Central memory CD8-positive, alpha-beta T cell (primary cell): ENCODE measurements around the gene LTK.

Experiments
- ATAC-seq: fragments of 150-1000 bp; cut with Tn5 transposase; replicated peaks from 2 replicates; pipeline ENCODE4 v1.10.0; 2022; ENCODE audit warnings: mild to moderate bottlenecking, moderate FRiP score, moderate number of reproducible peaks; ENCODE audit not compliant: poor library complexity, severe bottlenecking; ENCODE audit errors: extremely low read depth
- DNase-seq, 2 donors: peaks; one replicate each; pipeline ENCODE4 v3.0.0; 2021; ENCODE audit warnings: low spot score in 2 of 2
- H3K27ac Mint-ChIP-seq: one replicate; pipeline ENCODE4 v1.8.0; 2022; ENCODE audit warnings: low read depth, mild to moderate bottlenecking, moderate library complexity, mixed read lengths
- H3K27me3 Mint-ChIP-seq: one replicate; pipeline ENCODE4 v1.8.0; 2022; ENCODE audit warnings: mixed read lengths
- H3K36me3 Mint-ChIP-seq: one replicate; pipeline ENCODE4 v1.8.0; 2022; ENCODE audit warnings: mild to moderate bottlenecking, moderate library complexity, mixed read lengths; ENCODE audit not compliant: insufficient read depth
- H3K4me1 Mint-ChIP-seq: one replicate; pipeline ENCODE4 v1.8.0; 2022; ENCODE audit warnings: mixed read lengths
- H3K4me3 Mint-ChIP-seq: one replicate; pipeline ENCODE4 v1.8.0; 2022; ENCODE audit warnings: mild to moderate bottlenecking, moderate library complexity, mixed read lengths
- H3K9me3 Mint-ChIP-seq: one replicate; pipeline ENCODE4 v1.8.0; 2022; ENCODE audit warnings: mixed read lengths

Gene LTK

GRCh38 chr15:41501931-41502794 lies 11.5 kb downstream of the LTK start:
- DNase-seq (no peak), ATAC-seq (peak; percentile 72)
- Mint-ChIP-seq H3K27ac (no peak overlapping the region), H3K4me1 (peaks cover 13% of the 10 kb centered on the region), H3K9me3 (no peaks in the 10 kb centered on the region), H3K4me3 (peak overlapping the region; percentile 73), H3K27me3 (peaks cover 63% of the 10 kb centered on the region), H3K36me3 (peaks cover 2% of the 10 kb centered on the region)

- ATAC-seq (peak; percentile 60), DNase-seq (no peak)
- H3K27ac Mint-ChIP-seq: no peak overlapping the region
- H3K4me3 Mint-ChIP-seq: peak overlapping the region; percentile 73
- H3K27me3 Mint-ChIP-seq: peaks cover 71% of the 10 kb centered on the region
- H3K9me3 Mint-ChIP-seq: no peaks in the 10 kb centered on the region
- peaks cover 13% of the 10 kb centered on the region for H3K4me1 Mint-ChIP-seq
- peaks cover 2% of the 10 kb centered on the region for H3K36me3 Mint-ChIP-seq
Observed at GRCh38 chr15:41501191-41501917, 12.3 kb downstream of the LTK start.

- H3K9me3 Mint-ChIP-seq: no peaks in the 10 kb centered on the region
- no peak for DNase-seq
- ATAC-seq: no peak
Observed at GRCh38 chr15:41499109-41499851, 14.3 kb downstream of the LTK start.

GRCh38 chr15:41498657-41499056 lies 15.0 kb downstream of the LTK start:
- Mint-ChIP-seq H3K36me3 (no peaks in the 10 kb centered on the region), H3K4me3 (no peak overlapping the region), H3K4me1 (peaks cover 13% of the 10 kb centered on the region), H3K9me3 (no peaks in the 10 kb centered on the region), H3K27me3 (peaks cover 71% of the 10 kb centered on the region), H3K27ac (no peak overlapping the region)
- DNase-seq: no peak
- no peak for ATAC-seq

More at GRCh38 chr15:41499109-41499851, 14.3 kb downstream of the LTK start:
- no peaks in the 10 kb centered on the region for H3K36me3 Mint-ChIP-seq
- H3K27ac Mint-ChIP-seq: no peak overlapping the region
- H3K4me1 Mint-ChIP-seq: peaks cover 13% of the 10 kb centered on the region
- peaks cover 74% of the 10 kb centered on the region for H3K27me3 Mint-ChIP-seq
- H3K4me3 Mint-ChIP-seq: no peak overlapping the region

GRCh38 chr15:41495736-41496599 lies 17.7 kb downstream of the LTK start:
- no peak for ATAC-seq
- Mint-ChIP-seq H3K9me3 (no peaks in the 10 kb centered on the region), H3K36me3 (peaks cover 3% of the 10 kb centered on the region), H3K27ac (no peak overlapping the region), H3K4me3 (peak overlapping the region; percentile 64), H3K27me3 (peaks cover 64% of the 10 kb centered on the region), H3K4me1 (peaks cover 15% of the 10 kb centered on the region)
- DNase-seq: no peak

GRCh38 chr15:41494922-41495735 lies 18.5 kb downstream of the LTK start:
- peaks cover 60% of the 10 kb centered on the region for H3K27me3 Mint-ChIP-seq
- peaks cover 3% of the 10 kb centered on the region for H3K36me3 Mint-ChIP-seq
- H3K27ac Mint-ChIP-seq: no peak overlapping the region
- peaks cover 15% of the 10 kb centered on the region for H3K4me1 Mint-ChIP-seq
- DNase-seq (peak in 1 of 2 donors; percentile 41), ATAC-seq (no peak)
- H3K4me3 Mint-ChIP-seq: peak overlapping the region; percentile 64
- H3K9me3 Mint-ChIP-seq: no peaks in the 10 kb centered on the region

GRCh38 chr15:41494190-41494921 lies 19.3 kb downstream of the LTK start:
- Mint-ChIP-seq H3K27me3 (peaks cover 52% of the 10 kb centered on the region), H3K27ac (no peak overlapping the region), H3K36me3 (peaks cover 3% of the 10 kb centered on the region), H3K9me3 (no peaks in the 10 kb centered on the region), H3K4me1 (peaks cover 15% of the 10 kb centered on the region), H3K4me3 (peak overlapping the region; percentile 64)
- DNase-seq (peak in 1 of 2 donors; percentile 24), ATAC-seq (peak; percentile 44)

- peaks cover 47% of the 10 kb centered on the region for H3K27me3 Mint-ChIP-seq
Observed at GRCh38 chr15:41493902-41494189, 19.8 kb downstream of the LTK start.

GRCh38 chr15:41493205-41493901 lies 20.3 kb downstream of the LTK start, which contains the start of gene ITPKA:
ITPKA (plus strand) TSS chr15:41493874; CDS start chr15:41493928, 54 bp downstream.
- Mint-ChIP-seq H3K27ac (no peak within 1 kb of the TSS), H3K27me3 (peaks cover 42% of the 10 kb centered on the region), H3K4me1 (peaks cover 15% of the 10 kb centered on the region), H3K36me3 (peaks cover 3% of the 10 kb centered on the region), H3K9me3 (no peaks in the 10 kb centered on the region), H3K4me3 (peak within 1 kb of the TSS; percentile 82)
- DNase-seq (peak; percentile 33 to 34), ATAC-seq (peak; percentile 71)

More at GRCh38 chr15:41493902-41494189, 19.8 kb downstream of the LTK start:
- Mint-ChIP-seq H3K9me3 (no peaks in the 10 kb centered on the region), H3K4me1 (peaks cover 15% of the 10 kb centered on the region), H3K36me3 (peaks cover 3% of the 10 kb centered on the region), H3K27ac (no peak overlapping the region), H3K4me3 (peak overlapping the region; percentile 64)
- DNase-seq (no peak), ATAC-seq (peak; percentile 31)

- Mint-ChIP-seq H3K27me3 (peaks cover 35% of the 10 kb centered on the region), H3K27ac (no peak overlapping the region)
Observed at GRCh38 chr15:41492597-41493204, 20.9 kb downstream of the LTK start.

More at GRCh38 chr15:41492597-41493204, 20.9 kb downstream of the LTK start:
- Mint-ChIP-seq H3K36me3 (peaks cover 6% of the 10 kb centered on the region), H3K4me1 (peaks cover 21% of the 10 kb centered on the region), H3K9me3 (no peaks in the 10 kb centered on the region), H3K4me3 (peak overlapping the region; percentile 82)
- ATAC-seq (no peak), DNase-seq (no peak)
